Hematopoietic multipotent progenitor cell treated with erythropoietin and hydrocortisone succinate and interleukin-3 and kit ligand, for 6 days (in vitro differentiated cells): ENCODE results near the gene TSPAN17.

ENCODE experiments used
- DNase-seq: peaks from one replicate; pipeline ENCODE4 v3.0.0-alpha.2; 2015

The TSPAN17 gene

GRCh38 chr5:176660860-176661641 is 13.8 kb downstream of the TSPAN17 start:
- DNase-seq = peak; percentile 88

GRCh38 chr5:176661676-176662075 is 14.4 kb downstream of the TSPAN17 start:
- no peak for DNase-seq

- no peak for DNase-seq
Observed at GRCh38 chr5:176662371-176663333, 15.4 kb downstream of the TSPAN17 start.

GRCh38 chr5:176663566-176663965 is 16.3 kb downstream of the TSPAN17 start:
- DNase-seq = no peak

GRCh38 chr5:176664479-176664878 is 17.2 kb downstream of the TSPAN17 start:
- no peak for DNase-seq

GRCh38 chr5:176664886-176665285 is 17.6 kb downstream of the TSPAN17 start:
- DNase-seq = no peak

GRCh38 chr5:176665517-176665916 is 18.2 kb downstream of the TSPAN17 start:
- DNase-seq = no peak

GRCh38 chr5:176667637-176668036 is 20.4 kb downstream of the TSPAN17 start:
- DNase-seq = no peak

GRCh38 chr5:176670449-176670848 is 23.2 kb downstream of the TSPAN17 start:
- DNase-seq = no peak

GRCh38 chr5:176671399-176671798 is 24.1 kb downstream of the TSPAN17 start:
- no peak for DNase-seq

- no peak for DNase-seq
Observed at GRCh38 chr5:176671890-176672747, 24.8 kb downstream of the TSPAN17 start.

GRCh38 chr5:176673651-176674583 is 26.6 kb downstream of the TSPAN17 start:
- no peak for DNase-seq

- DNase-seq = no peak
Observed at GRCh38 chr5:176674799-176675198, 27.5 kb downstream of the TSPAN17 start.

GRCh38 chr5:176675676-176676360 is 28.5 kb downstream of the TSPAN17 start:
- peak; percentile 25 for DNase-seq

- DNase-seq = no peak
Observed at GRCh38 chr5:176676361-176676824, 29.1 kb downstream of the TSPAN17 start.

GRCh38 chr5:176677209-176677939 is 30.1 kb downstream of the TSPAN17 start:
- DNase-seq = no peak

- DNase-seq = no peak
Observed at GRCh38 chr5:176678584-176678983, 31.3 kb downstream of the TSPAN17 start.

- DNase-seq = no peak
Observed at GRCh38 chr5:176679365-176680225, 32.3 kb downstream of the TSPAN17 start.

- DNase-seq = no peak
Observed at GRCh38 chr5:176680226-176680563, 32.9 kb downstream of the TSPAN17 start.
